Mucosa of descending colon (tissue), 3 donors: ENCODE measurements around the gene PTMA. TPM values are rescaled to one million over a fixed set of nuclear protein-coding genes. Genes with fewer than 3 reads are reported as not detected.
"Not testable (repeated sequence)": the region's sequence is repeated elsewhere in the genome, so short reads cannot be mapped to it uniquely, and the experiment has no call there.

Experiments used
- ATAC-seq: fragments of 200-7000 bp; cut with Tn5 transposase; one replicate; pipeline ENCODE4 v1.9.1; 2020; ENCODE audit warnings: mild to moderate bottlenecking, moderate library complexity
- DNase-seq, 3 donors: peaks; one replicate each; pipeline ENCODE4 v3.0.0-alpha.2; 2020
- H3K36me3 ChIP-seq: fragments of 200-600 bp; one replicate; pipeline ENCODE4 v1.8.0; 2021; ENCODE audit warnings: low read depth, mild to moderate bottlenecking
- H3K4me1 ChIP-seq: fragments of 200-600 bp; one replicate; pipeline ENCODE4 v1.8.0; 2021; ENCODE audit warnings: low read depth, mild to moderate bottlenecking
- H3K4me3 ChIP-seq: fragments of 200-600 bp; one replicate; pipeline ENCODE4 v1.8.0; 2021; ENCODE audit warnings: mild to moderate bottlenecking
- H3K9me3 ChIP-seq: fragments of 200-600 bp; one replicate; pipeline ENCODE4 v1.8.0; 2021; ENCODE audit warnings: mild to moderate bottlenecking
- CTCF ChIP-seq: fragments of 200-600 bp; IDR thresholded peaks from one replicate; pipeline ENCODE4 v1.8.0; 2022; ENCODE audit warnings: antibody characterized with exemption, mild to moderate bottlenecking
- intact Hi-C, 2 donors: fragments of 100-400 bp; cut with DNase I in 1 of 2; cut with micrococcal nuclease in 1 of 2; formaldehyde crosslinking; loops; one replicate each; pipeline versions ENCODE4 v1.11.0 to v1.11.1; 2022; cut with DNase I, micrococcal nuclease
- long read RNA-seq, 2 donors: library from polyadenylated mRNA; unstranded; transcript quantifications; one replicate each; pipeline ENCODE4 v2.0.0, GENCODE V29; 2019 to 2021
- total RNA-seq, 3 donors: library from RNA; stranded (reverse); fragmentation: NEBNext Ultra II Directional in 2 of 3; extraction: Animal tissue kit (Norgen Biotek cat#: 25700) in 2 of 3; gene quantifications; one replicate each; pipeline versions ENCODE4 v1.2.1 to v1.2.4, GENCODE V29; 2021 to 2023
- donor health status: DM: no; HTN: no; CAD: no; lungs with moderate emphysema.
- donor health status: DM: no; HTN: no; CAD: no.
- donor health status: DM: no; HTN: yes; CAD: no.

The PTMA gene, protein sequence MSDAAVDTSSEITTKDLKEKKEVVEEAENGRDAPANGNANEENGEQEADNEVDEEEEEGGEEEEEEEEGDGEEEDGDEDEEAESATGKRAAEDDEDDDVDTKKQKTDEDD
- 1,000 to 10,000 TPM in 1 of 3 donors, 100 to 1,000 TPM in 2; 838 to 1,158 (median 963) TPM for total RNA-seq
- long read RNA-seq, donor 1, transcript PTMA-206 (5 exons, 863 nt) = minor isoform, 5 of 1,070 reads
- long read RNA-seq, donor 1, transcript PTMA-201 (5 exons, 1,212 nt) = minor isoform, 96 of 1,070 reads
- long read RNA-seq, donor 1, transcript PTMA-202 (5 exons, 1,221 nt) = major isoform, 885 of 1,070 reads
- long read RNA-seq, donor 1, partial matches to known transcripts = 56 of 1,070 reads
- long read RNA-seq, donor 1, other reads (novel, unspliced or antisense) = 21 of 1,070 reads
- long read RNA-seq, donor 2, transcript PTMA-211 (4 exons, 621 nt) = minor isoform, 8 of 734 reads
- long read RNA-seq, donor 2, transcript PTMA-202 (5 exons, 1,221 nt) = major isoform, 526 of 734 reads
- long read RNA-seq, donor 2, transcript PTMA-201 (5 exons, 1,212 nt) = minor isoform, 52 of 734 reads
- long read RNA-seq, donor 2, partial matches to known transcripts = 95 of 734 reads
- long read RNA-seq, donor 2, other reads (novel, unspliced or antisense) = 51 of 734 reads

DNA sequence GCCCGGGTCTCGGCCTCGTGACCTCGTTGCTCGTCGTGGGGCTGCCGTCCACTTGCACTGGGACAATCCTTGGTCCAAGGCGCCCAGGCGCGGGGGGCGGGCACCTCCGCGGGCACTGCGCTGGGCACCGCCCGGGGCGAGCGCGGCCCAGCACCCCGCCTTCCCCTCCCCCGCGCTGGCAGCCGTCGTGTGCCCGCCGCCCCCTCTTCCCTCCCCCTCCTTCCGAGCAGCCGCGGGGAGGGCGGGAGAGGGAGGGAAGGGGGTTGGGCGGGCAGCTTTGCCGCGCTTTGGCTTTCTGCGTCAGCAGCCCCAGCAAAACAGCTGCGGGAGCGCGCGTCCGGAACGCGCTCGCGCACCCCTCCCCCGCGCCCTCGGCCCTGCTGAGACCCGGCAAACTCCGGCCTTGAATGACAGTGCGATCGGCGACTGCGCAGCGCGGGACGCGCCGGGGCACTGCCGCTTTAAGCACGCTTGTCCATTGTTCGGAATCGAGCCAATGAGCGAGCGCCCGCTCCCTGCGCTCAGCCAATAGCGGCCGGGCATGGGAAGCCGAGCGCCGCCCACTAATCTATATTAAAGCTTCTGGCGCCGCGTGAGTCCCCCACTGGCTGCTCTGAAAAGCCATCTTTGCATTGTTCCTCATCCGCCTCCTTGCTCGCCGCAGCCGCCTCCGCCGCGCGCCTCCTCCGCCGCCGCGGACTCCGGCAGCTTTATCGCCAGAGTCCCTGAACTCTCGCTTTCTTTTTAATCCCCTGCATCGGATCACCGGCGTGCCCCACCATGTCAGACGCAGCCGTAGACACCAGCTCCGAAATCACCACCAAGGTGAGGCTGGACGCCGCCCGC is at the start of gene PTMA:
Gene PTMA (plus strand): TSS at position 599 of the 846 bp plus-strand sequence. CDS start 182 bp downstream, at position 781.
- DNase-seq = peak; percentile 99 to 100 (median 99)
- intact Hi-C loops = no loop called here
- Histone ChIP-seq H3K36me3 (peaks cover 5% of the 10 kb centered on the region), H3K4me1 (peaks cover 20% of the 10 kb centered on the region), H3K9me3 (no peaks in the 10 kb centered on the region), H3K4me3 (peak within 1 kb of the TSS; percentile 100)
- ATAC-seq = peak; percentile 70
- TF ChIP-seq CTCF = no peak

GRCh38 chr2:231660073-231660472 is 48.3 kb upstream of the PTMA start:
- H3K36me3 ChIP-seq, H3K4me3 ChIP-seq, DNase-seq, intact Hi-C loops, ATAC-seq, H3K9me3 ChIP-seq: not testable (repeated sequence)
- peaks cover 19% of the 10 kb centered on the region for H3K4me1 ChIP-seq

DNA sequence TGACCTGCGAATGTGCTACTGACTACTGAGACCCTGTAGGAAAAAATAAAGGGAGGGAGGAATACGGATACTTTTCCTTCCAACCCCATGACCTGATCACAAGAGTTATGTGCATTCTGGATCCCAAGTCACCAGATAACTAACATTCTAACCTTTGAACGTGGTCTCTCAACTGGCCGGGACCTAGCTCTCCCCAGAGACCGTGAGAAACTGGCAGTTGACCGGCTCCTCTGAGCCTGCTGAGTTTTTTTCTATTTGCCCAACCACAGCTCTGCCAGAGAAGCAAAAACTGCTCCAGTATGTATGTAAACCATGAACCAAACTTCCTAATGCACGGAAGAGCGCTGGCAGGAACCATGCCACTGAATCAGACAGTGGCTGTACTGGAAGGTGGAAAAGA is 47.5 kb upstream of the PTMA start:
- intact Hi-C loops = no loop called here
- Histone ChIP-seq H3K4me3 (no peak overlapping the region), H3K9me3 (no peaks in the 10 kb centered on the region), H3K4me1 (peaks cover 27% of the 10 kb centered on the region), H3K36me3 (no peaks in the 10 kb centered on the region)
- TF ChIP-seq CTCF = no peak
- DNase-seq (no peak), ATAC-seq (no peak)

DNA sequence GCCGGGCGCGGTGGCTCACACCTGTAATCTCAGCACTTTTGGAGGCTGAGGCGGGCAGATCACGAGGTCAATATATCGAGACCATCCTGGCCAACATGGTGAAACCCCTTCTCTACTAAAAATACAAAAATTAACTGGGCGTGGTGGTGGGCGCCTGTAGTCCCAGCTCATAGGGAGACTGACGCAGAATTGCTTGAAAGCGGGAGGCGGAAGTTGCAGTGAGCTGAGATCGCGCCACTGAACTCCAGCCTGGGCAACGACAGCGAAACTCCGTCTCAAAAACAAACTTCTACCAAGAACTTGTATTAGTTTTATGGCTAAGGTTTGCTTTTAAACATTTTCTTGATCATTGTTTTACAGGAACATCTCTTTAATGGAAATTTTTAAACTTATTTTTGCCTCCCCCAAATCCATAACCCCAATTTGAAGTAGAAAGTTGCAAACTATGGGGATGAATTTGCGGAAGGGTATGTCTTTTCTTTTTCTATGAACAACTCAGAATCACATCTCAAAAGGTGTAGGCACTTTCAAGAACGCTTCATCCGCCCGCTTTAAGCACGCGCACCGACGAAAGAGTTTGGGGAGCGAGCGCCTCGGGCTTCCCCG is 46.8 kb upstream of the PTMA start:
- DNase-seq = peak in 2 of 3 donors; percentile 21 to 42
- Histone ChIP-seq H3K9me3 (no peaks in the 10 kb centered on the region), H3K4me1 (peaks cover 31% of the 10 kb centered on the region), H3K4me3 (no peak overlapping the region), H3K36me3 (peaks cover 4% of the 10 kb centered on the region)
- intact Hi-C loops = no loop called here
- no peak for TF ChIP-seq CTCF
- no peak for ATAC-seq

GRCh38 chr2:231662028-231662810 is 46.1 kb upstream of the PTMA start:
- DNase-seq = peak; percentile 98 to 99 (median 98)
- Histone ChIP-seq H3K4me1 (peaks cover 31% of the 10 kb centered on the region), H3K36me3 (peaks cover 5% of the 10 kb centered on the region), H3K9me3 (no peaks in the 10 kb centered on the region), H3K4me3 (peak overlapping the region; percentile 17)
- intact Hi-C loops = no loop called here
- ATAC-seq = peak; percentile 74
- TF ChIP-seq CTCF = peak; percentile 9
